Spleen (tissue), 11 donors: ENCODE results near the gene THY1. TPM values are rescaled to one million over a fixed set of nuclear protein-coding genes. Genes with fewer than 3 reads are reported as not detected.
A peak's percentile ranks its signal among the peaks of the same experiment; 100 is the strongest.

Experiments
- DNase-seq: peaks from one replicate; pipeline ENCODE4 v3.0.0-alpha.2; 2020
- H3K27ac ChIP-seq, 8 donors: fragments of 200-600 bp; sonication (generic) in 7 of 8; 1 replicate in 4 of 8; 2 replicates in 4 of 8; pipeline versions ENCODE4 v1.5.0 to v1.8.0; 2016 to 2021; ENCODE audit warnings: inconsistent platforms in 4 of 8, mild to moderate bottlenecking in 4 of 8, moderate library complexity in 1 of 8
- H3K27me3 ChIP-seq, 7 donors: fragments of 200-600 bp; sonication (generic) in 6 of 7; replicated peaks in 1 of 7; 1 replicate in 4 of 7; 2 replicates in 3 of 7; pipeline versions ENCODE4 v1.5.0 to v1.8.0; 2016 to 2021; ENCODE audit warnings: inconsistent platforms in 3 of 7, mild to moderate bottlenecking in 1 of 7
- H3K36me3 ChIP-seq, 6 donors: fragments of 200-600 bp; sonication (generic) in 5 of 6; 1 replicate in 4 of 6; 2 replicates in 2 of 6; pipeline versions ENCODE4 v1.5.0 to v1.8.0; 2016 to 2021; ENCODE audit warnings: inconsistent platforms in 2 of 6
- H3K4me1 ChIP-seq, 6 donors: fragments of 200-600 bp; sonication (generic) in 5 of 6; 1 replicate in 3 of 6; 2 replicates in 3 of 6; pipeline versions ENCODE4 v1.5.0 to v1.8.0; 2016 to 2021; ENCODE audit warnings: inconsistent platforms in 3 of 6
- H3K4me3 ChIP-seq, 8 donors: fragments of 200-600 bp; sonication (generic) in 7 of 8; 1 replicate in 4 of 8; 2 replicates in 4 of 8; pipeline versions ENCODE4 v1.5.0 to v1.8.0; 2016 to 2021; ENCODE audit warnings: inconsistent platforms in 4 of 8, mild to moderate bottlenecking in 4 of 8, moderate library complexity in 2 of 8
- H3K9me3 ChIP-seq, 8 donors: fragments of 200-600 bp; sonication (generic) in 7 of 8; 1 replicate in 4 of 8; 2 replicates in 4 of 8; pipeline versions ENCODE4 v1.5.0 to v1.8.0; 2016 to 2021; ENCODE audit warnings: inconsistent platforms in 4 of 8
- CTCF ChIP-seq, 11 experiments: fragments of 200-600 bp in 7 of 11; fragments of 450-650 bp in 4 of 11; sonication (generic) in 4 of 11; IDR thresholded peaks in 8 of 11; conservative IDR thresholded peaks in 3 of 11; 1 replicate in 7 of 11; 2 replicates in 4 of 11; pipeline versions ENCODE4 v1.4.0 to v1.8.0; 2016 to 2021; ENCODE audit warnings: antibody characterized with exemption in 11 of 11, inconsistent platforms in 4 of 11, mild to moderate bottlenecking in 1 of 11
- POLR2A ChIP-seq, 3 donors: fragments of 450-650 bp; IDR thresholded peaks; one replicate each; pipeline ENCODE4 v1.5.1; 2017; ENCODE audit warnings: antibody characterized with exemption in 3 of 3, mild to moderate bottlenecking in 1 of 3
- POLR2AphosphoS5 ChIP-seq, 3 donors: sonication (generic); formaldehyde crosslinking; IDR thresholded peaks; one replicate each; pipeline ENCODE4 v1.5.1; 2017; ENCODE audit warnings: antibody characterized with exemption in 3 of 3
- WGBS, 5 donors: extraction: QIAGEN DNeasy Blood & Tissue Kit in 3 of 5; methylation state at CpG; one replicate each; pipeline versions ENCODE4 v1.1.5 to v1.1.7; 2013 to 2018; 5-methylcytosine and 5-hydroxymethylcytosine counted together
- intact Hi-C: fragments of 100-400 bp; cut with DNase I; formaldehyde crosslinking; loops from one replicate; pipeline ENCODE4 v1.15.0; 2023; ENCODE audit warnings: low total_unique reads
- polyA plus RNA-seq, 3 donors: library from polyadenylated mRNA; stranded (reverse); fragments of 200-250 nt; gene quantifications; one replicate each; pipeline ENCODE4 v1.2.1, GENCODE V29; 2013
- total RNA-seq, 7 donors: library from RNA; depleted of rRNA in 3 of 7; stranded (reverse); fragments of >200 nt in 3 of 7; fragmentation: NEBNext Ultra II Directional in 4 of 7; extraction: Animal tissue kit (Norgen Biotek cat#: 25700) in 4 of 7; gene quantifications; one replicate each; pipeline versions ENCODE4 v1.1.0 to v1.2.1, GENCODE V29; 2016 to 2021
- donor health status: healthy with polysubstance abuse.
- donor health status: DM: no; HTN: no; CAD: no; lungs with moderate emphysema.
- donor health status: DM: no; HTN: no; CAD: no.
- donor health status: Bipolar disorder and iron deficiency.
- donor health status: healthy.
- donor health status: DM: no; HTN: no; CAD: no.
- donor health status: DM: yes; HTN: yes; CAD: no.

Gene THY1
- total and polyA plus RNA-seq, 10 donors = 6.1 to 29.4 (median 14.2) TPM

- no peak for TF ChIP-seq POLR2AphosphoS5 (IDR thresholded peaks at IDR 0.05)
- TF ChIP-seq POLR2A (IDR thresholded peaks at IDR 0.05) = no peak
- no peak for TF ChIP-seq CTCF (IDR thresholded peaks at IDR 0.05 in 8 of 11, conservative IDR thresholded peaks at IDR 0.05 in 3 of 11)
- Histone ChIP-seq H3K27me3 (peaks cover 0 to 40% (median 0%) of the 10 kb centered on the region in 7 donors), H3K9me3 (no peaks in the 10 kb centered on the region), H3K27ac (peak overlapping the region in 3 of 8 donors; percentile 19 to 40 (median 22)), H3K4me3 (no peak overlapping the region), H3K36me3 (no peaks in the 10 kb centered on the region), H3K4me1 (peaks cover 0 to 40% (median 10%) of the 10 kb centered on the region in 6 donors)
- intact Hi-C loops = no loop called here
- DNase-seq = no peak
- 56 to 67% (median 63%) methylated on average over 9 to 11 of the region's 11 CpGs for WGBS, 5 donors
These were observed 48.2 kb downstream of the THY1 start for GRCh38 chr11:119374632-119375336.

GRCh38 chr11:119373921-119374631 lies 48.9 kb downstream of the THY1 start:
- no peaks in the 10 kb centered on the region for H3K36me3 ChIP-seq
- peak; percentile 37 to 85 (median 68) for TF ChIP-seq CTCF (IDR thresholded peaks at IDR 0.05 in 8 of 11, conservative IDR thresholded peaks at IDR 0.05 in 3 of 11)
- no peak for TF ChIP-seq POLR2A (IDR thresholded peaks at IDR 0.05)
- WGBS, 5 donors = 50 to 65% (median 52%) methylated on average over 5 of the region's 5 CpGs
- intact Hi-C loops = no loop called here
- no peak overlapping the region for H3K27ac ChIP-seq
- no peak for DNase-seq
- H3K27me3 ChIP-seq = peaks cover 0 to 47% (median 0%) of the 10 kb centered on the region in 7 donors
- H3K4me3 ChIP-seq = no peak overlapping the region
- peaks cover 0 to 47% (median 10%) of the 10 kb centered on the region in 6 donors for H3K4me1 ChIP-seq
- H3K9me3 ChIP-seq = no peaks in the 10 kb centered on the region

GRCh38 chr11:119373059-119373920 lies 49.7 kb downstream of the THY1 start:
- peaks cover 0 to 53% (median 10%) of the 10 kb centered on the region in 6 donors for H3K4me1 ChIP-seq
- H3K9me3 ChIP-seq = no peaks in the 10 kb centered on the region
- no peak overlapping the region for H3K4me3 ChIP-seq
- DNase-seq = no peak
- H3K27ac ChIP-seq = no peak overlapping the region
- 77 to 86% (median 84%) methylated on average over 20 to 23 of the region's 23 CpGs for WGBS, 5 donors
- peaks cover 0 to 55% (median 0%) of the 10 kb centered on the region in 7 donors for H3K27me3 ChIP-seq
- no peaks in the 10 kb centered on the region for H3K36me3 ChIP-seq
- intact Hi-C loops = no loop called here
- TF ChIP-seq POLR2A (IDR thresholded peaks at IDR 0.05) (no peak), CTCF (IDR thresholded peaks at IDR 0.05 in 8 of 11, conservative IDR thresholded peaks at IDR 0.05 in 3 of 11) (no peak), POLR2AphosphoS5 (IDR thresholded peaks at IDR 0.05) (no peak)
